NCI-H2171 treated with DMSO at 0.1 percent for 48 hours (cell line): ENCODE measurements around the gene OTUD5.
A peak's percentile ranks its signal among the peaks of the same experiment; 100 is the strongest.

Experiments
- DNase-seq: peaks from one replicate; lab custom pipeline; 2025; lab: John Stamatoyannopoulos, UW

The OTUD5 gene

DNA sequence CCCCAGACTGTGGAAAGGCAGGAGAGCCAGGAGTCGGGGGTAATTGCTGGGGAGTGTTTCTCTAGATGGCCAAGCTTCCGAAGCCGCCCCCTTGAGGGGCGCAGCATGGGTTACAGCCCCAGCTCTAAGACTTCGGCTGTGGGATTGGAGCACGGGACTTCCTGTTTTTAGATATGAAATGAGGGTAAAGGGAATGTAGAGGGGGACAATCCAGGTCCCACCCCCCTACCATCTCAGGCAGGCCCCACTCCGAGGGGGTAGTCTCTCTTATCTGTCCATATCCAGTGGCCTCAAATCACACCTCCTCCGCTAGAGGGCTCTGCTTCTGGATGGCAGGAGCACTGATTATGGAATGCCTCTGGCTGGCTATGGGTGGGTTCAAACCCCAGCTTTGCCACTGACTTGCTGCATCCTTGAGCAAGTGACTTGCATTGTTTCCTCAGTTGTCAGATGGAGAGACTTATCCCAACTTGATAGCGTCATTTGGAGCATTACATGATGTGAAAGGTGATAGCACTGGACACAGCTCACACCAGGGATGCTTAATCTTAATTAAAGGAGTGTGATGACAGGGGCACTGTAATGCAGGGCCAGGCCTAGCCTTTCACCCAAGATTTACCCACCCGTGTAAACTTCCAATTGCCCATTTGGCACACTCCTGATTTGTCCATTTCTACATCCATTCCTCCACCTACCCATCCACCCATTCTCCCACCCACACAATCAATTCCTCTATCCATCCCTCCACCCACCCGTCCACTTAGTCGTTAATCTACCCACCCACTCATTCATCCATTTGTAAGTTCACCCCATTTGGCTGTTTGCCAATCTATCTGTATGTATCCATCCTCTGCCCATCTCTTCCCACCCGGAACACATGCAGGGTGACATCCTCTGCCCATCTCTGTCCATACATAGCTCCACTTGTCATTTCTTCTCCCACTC lies 15.1 kb upstream of the OTUD5 start:
- DNase-seq = peak; percentile 31

DNA sequence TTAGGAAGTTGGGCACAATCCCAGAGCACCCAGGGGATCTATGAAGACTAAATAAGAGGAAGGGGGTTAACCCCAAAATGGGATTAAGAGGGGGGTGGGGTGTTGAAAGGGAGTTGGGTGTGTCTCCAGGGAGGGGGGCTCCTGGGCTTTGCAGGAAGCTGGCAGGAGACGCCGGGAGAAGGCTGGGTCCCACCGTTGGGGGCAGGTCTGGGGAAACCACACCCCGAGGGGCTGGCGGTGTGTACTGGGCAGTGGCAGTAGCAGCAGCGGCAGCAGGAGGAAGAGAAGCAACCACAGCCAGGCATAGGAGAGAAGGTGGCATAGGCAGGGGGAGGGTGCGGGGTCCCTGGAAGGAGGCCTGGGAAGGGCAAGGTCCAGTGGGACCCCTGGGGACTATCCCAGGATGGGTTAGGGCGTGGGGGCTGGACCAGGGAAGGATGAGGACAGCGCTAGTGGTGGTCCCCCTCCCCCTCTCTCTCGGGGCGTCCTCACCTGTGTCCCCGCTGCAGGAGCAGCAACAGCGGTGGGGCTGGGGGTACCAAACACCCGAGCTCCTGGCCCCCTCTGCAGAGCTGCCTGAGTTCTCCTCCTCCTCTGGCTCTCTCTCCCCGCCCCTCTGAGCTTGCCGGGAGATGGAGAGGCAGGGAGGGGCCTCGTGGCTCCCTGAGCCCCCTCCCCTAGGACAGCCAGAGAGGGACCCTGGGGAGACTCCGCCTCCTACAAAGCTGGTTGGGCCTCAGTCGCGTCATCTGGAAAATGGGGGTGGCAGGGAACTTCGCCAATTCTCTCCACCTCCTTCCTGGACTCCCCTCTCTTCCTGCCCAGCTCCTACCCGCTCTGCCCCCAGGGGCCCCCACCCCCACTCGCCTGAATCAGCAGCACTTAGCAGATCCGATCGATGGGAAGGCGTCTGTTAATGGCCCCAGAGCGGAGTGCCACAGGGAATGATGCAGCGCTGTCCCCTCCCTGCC lies 14.1 kb upstream of the OTUD5 start, which contains the start of gene KCND1:
TSS of gene KCND1 (minus strand) at position 596 of the 971 bp plus-strand sequence. CDS start 1,573 bp downstream, outside the sequence.
- DNase-seq = peak; percentile 9

DNA sequence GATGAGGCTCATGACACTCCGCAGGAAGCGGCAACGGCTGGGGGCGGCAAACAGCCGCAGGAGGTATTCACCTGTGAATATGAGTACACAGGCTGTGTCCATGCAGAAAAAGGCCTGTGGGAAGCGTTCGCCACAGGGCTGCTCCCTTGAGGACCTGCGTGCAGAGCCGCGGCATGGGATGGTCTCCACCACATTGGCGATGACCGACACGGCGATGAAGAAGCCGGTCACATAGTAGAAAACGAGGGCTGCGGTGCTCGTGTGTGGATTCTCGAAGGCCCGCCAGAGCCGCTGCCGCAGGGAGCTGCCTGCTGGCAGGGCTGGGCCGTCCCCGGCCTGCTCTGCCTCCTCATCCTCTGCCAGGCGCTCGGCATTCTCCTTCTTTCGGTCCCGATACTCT lies 12.1 kb upstream of the OTUD5 start:
- DNase-seq = no peak

DNA sequence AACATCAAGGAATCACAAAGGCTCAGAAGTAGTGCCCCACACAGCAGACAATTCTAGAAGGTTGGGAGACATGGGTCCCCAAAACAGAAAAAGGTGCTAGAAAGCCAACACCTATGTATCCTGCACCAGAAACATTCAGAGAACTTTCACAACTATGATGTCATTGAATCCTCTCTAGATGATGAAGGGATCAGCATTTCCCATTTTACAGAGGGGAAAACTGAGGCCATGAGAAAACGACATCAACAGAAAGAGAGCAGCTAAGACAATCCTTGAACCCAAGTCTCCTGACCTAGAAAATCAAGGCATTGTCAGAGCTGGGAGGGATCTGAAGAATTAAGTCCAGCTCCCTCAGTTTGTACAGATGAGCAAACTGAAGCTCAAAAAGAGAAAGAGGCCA lies 11.0 kb upstream of the OTUD5 start:
- DNase-seq = no peak

DNA sequence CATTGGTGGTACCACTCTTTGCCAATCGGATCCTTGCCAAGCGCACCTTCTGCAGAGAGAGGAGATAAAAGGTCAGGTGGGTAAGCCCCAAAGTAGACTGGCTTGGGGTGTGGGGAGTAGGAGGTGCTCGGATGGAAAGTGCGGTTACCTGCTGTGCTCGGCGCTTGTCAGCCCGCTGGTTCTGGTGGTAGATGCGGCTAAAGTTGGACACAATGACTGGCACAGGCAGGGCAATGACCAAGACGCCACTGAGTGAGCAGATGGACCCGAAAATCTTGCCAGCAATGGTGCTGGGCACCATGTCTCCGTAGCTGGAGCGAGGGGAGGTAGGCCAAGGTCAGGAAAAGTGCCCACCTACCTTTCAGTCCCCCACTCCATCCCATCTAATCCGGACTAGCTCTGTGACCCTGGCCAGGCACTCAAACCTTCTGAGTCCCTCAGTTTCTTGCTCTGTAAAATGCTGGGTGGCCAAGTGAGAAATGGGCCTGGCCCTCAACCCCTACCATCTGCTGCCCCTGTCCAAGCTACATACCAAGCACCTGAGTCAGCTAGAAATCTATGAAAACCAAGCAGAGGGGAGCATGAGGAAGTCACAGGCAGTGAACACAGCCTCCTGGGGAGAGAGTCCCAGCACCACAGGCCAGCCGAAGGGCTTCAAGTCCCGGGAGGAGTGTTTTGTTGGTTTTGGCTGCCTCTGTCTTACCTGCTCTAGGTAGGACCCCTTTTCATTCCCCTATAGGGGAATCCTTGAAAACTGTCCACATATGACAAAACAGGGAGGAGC lies 9.6 kb upstream of the OTUD5 start:
- no peak for DNase-seq

DNA sequence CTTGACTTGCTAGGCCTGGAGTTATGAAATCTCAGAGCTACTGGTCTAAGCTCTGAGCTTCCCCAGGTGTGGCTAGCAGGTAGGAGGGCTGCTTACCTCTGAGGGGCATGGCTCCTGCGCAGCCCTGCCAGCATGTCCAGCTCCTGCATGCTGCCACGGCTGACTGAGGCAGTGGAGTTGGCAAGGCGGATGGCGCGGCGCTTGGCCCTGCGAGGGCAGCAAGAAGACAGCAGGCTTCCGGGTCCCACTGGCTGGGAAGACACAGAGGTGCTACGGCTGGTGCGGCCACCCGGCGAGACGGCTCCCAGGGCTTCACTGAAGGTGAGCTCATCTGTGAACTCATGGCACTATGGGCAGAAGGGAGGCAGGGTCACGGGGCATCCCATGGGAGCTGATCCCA lies 8.6 kb upstream of the OTUD5 start:
- DNase-seq = no peak

DNA sequence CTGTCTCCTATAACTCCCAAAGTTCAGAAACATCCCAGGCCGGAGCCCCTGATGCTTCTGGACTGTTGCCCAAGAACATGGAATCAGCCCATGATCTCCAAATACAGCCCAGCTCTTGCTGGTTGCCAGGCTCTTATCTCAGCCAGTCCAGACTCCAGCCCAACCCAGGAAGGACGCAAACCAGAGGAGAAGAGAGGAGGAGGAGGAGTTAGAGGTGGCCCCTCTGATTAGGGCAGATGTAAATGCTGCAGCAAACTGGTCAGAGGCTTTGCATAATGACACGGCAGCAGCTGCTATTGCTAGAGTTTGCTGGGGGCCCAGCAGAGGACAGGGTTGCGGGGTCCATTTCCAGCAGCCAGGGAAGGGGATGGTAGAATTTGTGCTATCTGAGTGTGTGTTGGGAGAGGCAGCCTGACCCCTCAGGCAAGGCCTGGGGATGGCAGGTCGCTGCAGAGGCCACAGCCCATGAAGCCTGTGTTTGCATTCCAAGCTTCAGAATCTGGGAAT lies 4.2 kb upstream of the OTUD5 start:
- DNase-seq = no peak

DNA sequence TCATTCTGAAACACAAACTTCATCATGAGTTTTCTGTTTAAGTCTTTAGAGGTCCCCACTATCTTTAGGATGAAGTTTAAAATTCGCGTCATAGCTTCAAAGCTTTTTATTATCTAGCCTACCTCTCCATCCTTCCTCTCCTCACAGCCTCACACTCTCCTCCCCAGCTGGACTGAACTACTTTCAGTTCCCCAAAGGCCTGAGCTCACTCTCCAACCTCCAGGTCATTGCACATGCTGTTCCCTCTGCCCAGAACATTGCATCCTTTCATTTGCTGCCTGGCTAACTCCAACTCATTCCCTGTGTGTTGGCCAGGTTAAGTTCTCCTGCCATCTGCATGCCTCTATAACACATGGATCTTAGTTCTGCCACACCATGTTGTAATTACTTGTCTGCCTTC lies 2.9 kb upstream of the OTUD5 start:
- no peak for DNase-seq

DNA sequence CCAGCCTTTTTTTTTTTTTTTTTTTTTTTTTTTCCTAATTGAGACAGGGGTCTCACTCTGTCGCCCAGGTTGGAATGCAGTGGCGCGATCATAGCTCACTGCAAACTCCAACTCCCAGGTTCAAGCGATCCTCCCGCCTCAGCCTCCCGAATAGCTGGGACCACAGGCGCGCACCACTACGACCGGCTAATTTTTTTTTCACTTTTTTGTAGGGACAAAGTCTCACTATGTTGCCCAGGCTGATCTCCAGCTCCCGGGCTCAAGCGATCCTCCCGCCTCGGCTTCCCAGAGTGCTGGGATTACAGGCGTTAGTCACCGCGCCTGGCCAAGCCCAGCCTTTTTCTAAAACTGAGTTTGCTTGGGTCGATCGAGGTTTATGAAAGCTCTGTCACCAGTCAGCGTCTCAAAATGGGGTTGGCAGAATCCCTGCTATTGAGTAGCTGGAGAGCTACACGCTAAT lies 1.3 kb upstream of the OTUD5 start:
- DNase-seq = peak; percentile 19

DNA sequence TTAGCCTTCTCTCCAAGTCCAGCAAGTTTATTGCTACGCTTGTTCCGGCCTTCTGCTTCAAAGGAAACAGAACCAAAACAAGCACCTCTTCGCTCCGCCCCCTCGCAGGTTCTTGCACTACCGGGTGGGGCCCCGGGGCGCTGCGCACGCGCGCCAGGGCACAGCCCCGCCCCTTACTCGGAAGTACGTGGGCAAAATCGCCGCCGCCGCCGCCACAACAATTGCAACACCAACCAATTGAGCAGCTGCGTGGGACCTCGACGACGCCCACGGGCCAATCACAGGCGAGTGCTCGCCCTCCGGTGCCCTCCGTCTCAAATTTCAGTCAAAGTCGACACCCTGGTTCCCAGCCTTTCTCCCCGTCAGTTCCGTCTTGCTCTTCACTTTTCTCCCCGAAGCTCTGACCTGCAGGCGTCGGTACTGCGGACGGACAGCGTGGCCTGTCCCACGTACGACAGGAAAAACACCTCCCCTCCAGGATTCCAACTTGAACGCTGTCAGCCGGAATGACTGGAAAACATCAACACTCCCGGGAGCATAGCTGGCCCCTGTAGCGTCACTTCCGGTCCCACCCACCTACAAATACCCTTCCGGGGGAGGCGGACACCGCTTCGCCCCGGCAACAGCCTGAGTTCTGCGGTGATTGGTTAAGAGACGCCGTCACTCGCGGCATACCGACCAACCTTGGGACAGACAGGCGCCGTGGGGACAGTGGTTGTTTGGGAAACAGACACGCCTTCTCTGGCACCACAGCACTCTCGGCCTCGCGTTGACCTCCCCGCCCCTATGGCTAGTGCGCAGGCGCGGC lies 624 bp upstream of the OTUD5 start:
- DNase-seq = peak; percentile 94

DNA sequence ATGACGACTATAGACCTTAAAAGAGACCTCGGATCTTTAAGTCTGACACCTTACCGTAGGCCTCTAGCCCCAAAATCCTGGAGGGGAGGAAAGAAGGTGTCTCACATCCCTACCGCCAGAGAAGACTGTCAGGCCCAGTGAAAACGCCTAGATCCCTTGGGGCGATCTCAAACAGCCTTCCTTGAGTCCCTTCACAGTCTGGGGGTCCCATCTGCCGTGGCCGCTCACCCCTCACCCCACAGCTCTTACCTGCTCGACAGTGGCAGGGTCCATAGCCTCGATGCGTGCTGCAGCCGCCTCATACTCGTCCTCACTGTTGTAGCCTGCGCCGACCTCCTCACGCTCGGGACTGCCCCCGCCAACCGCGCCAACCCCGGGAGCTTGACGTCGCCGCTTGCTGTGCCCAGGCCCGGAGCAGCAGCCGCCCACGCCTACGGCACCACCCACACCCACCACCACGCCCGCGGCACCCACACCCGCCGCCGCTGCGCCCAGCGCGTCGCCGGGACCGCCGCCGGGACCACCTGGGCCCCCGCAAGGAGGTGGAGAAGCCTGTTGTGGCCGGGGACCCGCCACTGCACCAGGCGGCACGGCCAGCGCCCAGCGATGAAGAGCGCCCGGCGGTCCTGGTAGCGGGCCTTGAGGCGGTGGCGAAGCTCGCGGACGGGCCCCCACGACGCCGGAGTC lies 536 bp downstream of the OTUD5 start:
- DNase-seq = no peak

DNA sequence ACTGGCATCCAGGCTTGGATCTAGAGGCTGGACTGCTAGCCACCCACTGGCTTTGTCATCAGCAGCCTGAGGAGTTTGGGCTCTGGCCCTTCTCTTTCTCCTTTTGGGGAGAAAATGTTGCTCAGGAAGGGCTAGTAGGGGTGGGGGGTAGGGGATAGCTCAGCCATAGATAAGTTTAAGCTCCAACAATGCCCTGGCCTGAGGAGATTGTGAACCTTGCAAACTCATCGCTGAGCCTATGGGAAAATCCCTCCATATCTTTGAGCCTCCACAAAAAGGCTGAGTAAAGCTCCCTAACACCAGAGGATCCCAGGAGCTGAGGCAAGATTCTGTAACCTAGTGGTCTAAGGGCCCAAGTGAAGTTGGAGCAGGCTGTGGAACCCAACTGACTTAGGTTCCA lies 8.8 kb downstream of the OTUD5 start:
- no peak for DNase-seq

DNA sequence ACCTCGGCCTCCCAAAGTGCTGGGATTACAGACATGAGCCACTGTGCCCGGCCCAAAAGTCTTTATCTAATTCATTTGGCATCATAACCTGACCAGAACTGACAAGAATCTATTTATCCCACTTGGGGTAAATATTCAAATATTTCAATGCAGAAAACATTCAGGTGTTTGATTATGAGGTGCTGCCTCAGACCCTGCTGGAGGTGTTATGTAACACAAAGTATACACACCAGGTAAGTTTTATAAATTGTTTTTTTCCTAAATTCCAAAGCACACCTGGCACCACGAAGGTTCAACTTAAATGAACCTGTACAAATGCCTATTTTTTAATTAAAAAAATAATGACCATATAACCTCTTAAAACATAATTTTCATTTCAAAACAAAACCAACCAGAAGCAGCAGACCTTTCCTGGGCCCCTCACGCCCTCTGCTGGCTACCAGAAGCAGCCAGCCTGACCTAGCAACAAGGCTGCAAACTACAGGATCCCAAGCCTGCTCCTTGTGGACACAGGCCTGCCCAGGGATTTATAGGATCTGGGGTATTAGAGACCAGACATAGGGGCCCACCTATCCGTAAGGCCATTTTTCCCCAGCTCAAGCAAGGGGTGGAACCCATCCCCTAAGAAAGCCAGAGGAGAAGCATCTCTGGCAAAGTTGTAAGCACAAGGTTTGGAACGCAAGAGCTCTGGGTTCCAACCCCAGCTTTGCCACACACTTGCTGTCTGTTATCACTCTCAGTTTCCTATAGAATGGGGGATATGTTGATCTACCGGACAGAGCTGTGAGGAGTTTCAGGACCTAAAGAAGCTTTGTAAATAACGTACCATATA lies 11.7 kb downstream of the OTUD5 start:
- no peak for DNase-seq

DNA sequence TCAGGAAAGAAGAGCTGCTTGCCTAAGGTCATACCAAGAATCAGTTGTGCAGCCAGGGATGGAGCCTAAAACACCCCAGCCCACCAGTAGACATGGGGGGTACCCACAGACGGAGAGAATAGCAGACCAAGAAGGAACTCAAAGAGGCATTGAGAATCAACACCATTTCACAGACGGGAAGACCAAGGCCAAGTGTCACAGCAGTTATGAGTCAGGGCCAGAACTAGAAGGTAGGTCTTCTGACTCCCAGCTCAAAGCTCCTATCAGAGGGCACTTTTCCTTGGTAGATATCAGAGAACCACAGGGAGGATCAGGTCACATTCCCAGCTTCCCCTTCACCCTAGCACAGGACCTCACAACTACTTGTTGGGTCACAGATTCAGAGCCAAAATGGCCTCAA lies 14.5 kb downstream of the OTUD5 start:
- DNase-seq = no peak

DNA sequence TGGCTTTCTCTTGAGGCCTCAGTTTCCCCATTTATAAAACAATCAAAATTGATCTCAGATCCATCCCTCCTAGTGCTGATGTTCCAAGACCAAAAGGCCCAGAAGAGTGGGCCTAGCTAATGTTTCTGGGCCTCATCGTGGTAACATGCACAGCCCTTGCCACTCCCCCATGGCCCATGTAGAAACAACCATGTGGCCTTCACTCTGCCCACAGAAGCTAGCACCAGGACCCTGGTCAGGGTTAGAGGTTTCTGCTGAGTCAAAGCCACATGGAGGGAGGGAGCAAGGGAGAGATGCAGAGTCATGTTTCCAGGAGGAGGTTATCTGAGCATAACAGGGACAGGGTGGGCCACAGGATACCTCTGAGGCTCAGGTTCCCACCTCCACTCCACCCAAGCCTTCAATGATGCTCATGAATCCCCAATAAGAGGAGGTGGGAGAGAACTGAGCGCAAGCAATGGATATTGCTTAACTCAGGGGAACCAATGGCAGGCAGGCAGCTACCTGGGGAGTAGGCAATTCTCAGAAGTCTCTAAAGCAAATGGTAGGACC lies 16.9 kb downstream of the OTUD5 start:
- no peak for DNase-seq

DNA sequence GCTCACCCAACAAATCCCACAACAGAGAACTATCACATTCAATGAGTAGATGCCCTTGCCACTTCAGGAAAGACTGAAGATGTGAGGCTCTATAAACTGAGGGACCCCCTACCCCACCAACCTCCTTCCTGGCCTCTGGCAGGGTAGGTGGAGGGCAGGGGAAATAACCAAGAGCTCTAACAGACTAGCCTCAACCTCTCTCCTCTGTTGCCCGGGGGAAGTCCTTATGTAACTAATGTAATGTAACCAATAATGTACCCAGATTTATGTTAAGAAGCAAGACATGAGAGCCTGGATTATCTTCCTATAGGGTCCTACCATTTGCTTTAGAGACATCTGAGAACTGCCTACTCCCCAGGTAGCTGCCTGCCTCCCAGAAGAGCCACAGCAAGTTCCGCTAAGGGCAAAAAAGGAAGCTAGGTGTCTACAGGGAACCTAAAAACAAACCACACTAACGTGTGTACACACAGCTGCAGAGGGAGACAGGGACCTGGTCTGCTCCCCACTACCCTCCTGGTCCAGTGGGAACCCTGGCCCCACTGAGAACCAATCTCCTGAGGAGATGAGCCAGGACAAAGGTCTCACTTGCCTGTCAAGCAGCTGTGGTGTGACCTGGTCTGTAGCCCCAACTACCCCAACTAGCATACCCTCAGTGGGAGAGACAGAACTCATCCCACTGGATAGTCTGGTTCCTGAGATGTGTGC lies 17.7 kb downstream of the OTUD5 start:
- no peak for DNase-seq

DNA sequence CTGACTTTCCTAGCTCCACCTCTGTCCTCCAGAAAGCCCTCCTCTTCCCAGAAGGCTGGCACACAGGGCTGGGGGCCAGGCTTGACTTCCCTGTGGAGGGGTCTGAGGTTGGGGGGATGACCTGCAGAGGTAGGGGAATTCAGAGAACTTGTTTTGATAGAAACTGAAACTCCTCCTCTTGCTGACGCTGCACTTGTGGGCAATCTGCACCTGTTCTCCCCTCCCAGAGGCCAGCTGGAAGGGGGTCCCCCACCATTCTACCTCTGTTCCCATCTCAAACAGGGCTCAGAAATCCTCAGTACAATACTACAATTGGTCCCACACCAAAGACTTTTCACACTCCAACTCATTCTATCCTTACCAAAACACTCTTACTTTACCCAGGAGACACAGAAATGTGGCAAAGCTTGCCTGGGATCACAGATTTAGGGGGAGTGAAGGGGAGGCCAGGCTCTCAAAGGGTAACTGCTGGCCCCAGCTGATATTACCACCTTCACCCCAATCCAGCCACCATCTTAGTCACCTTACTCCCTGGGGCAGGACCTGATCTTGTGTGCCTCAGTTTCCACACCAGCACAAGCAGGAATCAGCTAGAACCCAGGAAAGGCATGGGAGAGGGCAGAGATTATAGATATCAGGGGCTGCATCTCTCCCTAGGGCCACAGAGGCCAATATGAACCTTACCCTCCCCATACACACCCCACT lies 18.5 kb downstream of the OTUD5 start:
- no peak for DNase-seq
